Stimulated activated CD8-positive, alpha-beta memory T cell treated with anti-CD3 and anti-CD28 coated beads, Interleukin-7, amount 100 ng/mL, for 4 hours (primary cell): Measurements from ENCODE around the gene FSCN2.

Experiments
- DNase-seq, 2 donors: peaks; one replicate each; pipeline ENCODE4 v3.0.0-alpha.2; 2020; ENCODE audit warnings: low read depth in 2 of 2

FSCN2 gene

DNA sequence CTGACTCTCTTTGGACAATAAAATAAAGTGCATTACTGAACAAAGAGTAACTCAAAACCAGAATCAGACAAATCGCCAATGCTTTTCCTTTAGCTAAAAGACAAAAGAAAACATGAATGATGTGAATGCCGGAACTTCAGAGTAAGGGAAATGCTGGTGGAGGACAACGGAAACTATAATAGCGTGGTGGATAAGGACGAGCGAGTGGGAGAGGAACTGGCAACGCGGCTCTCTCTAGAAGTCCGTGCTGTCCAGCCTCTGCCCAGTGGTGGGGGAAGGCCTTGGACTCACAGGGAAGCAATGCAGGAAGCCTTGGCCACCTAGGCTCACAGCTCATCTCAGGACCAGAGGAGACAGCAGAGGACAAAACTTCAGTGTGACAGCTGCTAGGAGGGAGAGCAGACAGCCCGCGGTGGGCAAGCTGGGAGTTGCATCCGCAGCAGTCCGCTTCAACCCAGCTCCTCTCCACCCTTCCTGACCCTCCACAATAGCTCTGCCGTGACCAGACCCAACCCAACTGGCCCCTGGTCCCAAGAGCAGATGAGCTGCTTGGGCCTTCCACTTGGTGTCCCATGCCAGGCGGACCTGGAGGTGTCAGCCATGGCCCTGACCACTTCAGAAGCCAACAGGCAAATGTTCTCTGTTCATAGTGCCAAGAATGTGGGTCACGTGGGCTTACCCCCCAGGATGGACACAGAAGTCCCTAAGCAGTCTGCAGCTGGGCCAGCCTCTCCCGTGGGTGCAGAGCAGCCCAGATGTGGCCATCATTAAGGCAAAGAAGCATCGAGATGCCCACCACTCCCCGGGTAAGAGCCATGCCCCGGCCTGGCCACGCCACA is 29.3 kb downstream of the FSCN2 start:
- DNase-seq: no peak

DNA sequence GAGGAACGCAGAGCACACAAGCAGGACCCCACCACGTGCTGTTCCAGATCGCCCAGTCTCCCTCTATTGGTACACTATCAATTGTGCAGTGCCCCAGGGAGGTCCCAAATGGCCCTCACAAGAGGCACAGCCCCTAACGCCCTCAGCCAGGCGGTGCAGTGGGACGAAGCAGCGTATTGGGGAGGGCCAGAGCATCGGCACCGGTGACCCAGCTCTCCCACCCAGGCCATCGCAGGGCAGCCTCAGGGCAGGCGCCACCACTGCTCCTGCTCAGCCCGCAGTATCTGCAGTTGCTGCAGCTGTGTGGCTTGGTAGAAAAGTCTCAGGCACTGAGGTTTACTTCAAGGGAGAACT is 29.9 kb downstream of the FSCN2 start:
- DNase-seq: no peak

GRCh38 chr17:81558941-81559806 is 31.0 kb downstream of the FSCN2 start:
- DNase-seq: no peak

DNA sequence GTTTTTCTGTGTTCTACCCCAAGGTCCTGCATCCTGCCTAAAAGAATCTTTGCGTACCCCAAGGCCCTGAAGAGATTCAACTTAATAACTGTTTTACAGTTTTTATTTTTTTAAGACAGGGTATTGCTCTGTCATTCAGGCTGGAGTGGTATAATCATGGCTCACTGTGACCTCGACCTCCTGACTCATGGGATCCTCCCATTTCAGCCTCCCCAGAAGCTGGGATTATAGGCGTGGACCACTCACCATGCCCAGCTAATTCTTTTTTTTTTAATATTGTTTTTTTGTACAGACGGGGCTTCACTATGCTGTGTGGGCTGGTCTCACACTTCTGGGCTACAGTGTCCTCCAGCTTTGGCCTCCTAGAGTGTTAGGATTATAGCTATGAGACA is 33.3 kb downstream of the FSCN2 start:
- DNase-seq: no peak

GRCh38 chr17:81563861-81564586 is 35.8 kb downstream of the FSCN2 start:
- no peak for DNase-seq

- DNase-seq: no peak
These were observed 36.6 kb downstream of the FSCN2 start for GRCh38 chr17:81564778-81565177.

- DNase-seq: no peak
These were observed 37.1 kb downstream of the FSCN2 start for GRCh38 chr17:81565231-81565630.

DNA sequence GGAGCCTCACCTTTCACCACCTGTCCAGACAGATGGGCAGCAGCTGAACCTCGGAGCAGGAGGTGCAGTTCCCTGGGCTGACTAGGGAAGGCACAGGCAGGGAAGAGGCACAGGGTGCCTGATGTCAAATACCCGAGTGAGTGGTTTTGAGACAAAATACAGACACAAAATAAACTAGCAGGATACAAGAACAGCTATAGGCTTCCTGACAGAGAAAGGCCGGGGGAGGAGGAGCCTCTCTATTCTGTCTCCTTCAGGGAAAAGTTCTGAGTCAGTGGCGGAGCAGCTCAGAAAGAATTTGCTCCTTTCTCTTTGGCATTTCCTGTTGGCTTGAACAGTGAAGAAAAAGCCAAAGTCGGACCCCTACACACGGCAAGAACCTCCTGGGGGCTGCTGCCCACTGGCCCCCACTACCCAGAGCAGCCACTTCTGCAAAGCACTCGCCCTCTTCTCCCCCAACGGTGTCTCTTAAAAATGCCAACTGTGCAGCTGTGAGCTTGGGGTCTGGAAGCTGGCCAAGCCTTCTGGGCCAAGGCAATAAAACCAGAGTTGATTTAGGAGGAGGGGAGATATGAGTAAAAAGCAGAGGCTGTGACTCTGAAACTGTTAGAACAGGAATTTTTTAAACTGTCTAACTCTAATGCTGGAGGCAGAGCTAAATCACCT is 38.4 kb downstream of the FSCN2 start:
- DNase-seq: no peak

DNA sequence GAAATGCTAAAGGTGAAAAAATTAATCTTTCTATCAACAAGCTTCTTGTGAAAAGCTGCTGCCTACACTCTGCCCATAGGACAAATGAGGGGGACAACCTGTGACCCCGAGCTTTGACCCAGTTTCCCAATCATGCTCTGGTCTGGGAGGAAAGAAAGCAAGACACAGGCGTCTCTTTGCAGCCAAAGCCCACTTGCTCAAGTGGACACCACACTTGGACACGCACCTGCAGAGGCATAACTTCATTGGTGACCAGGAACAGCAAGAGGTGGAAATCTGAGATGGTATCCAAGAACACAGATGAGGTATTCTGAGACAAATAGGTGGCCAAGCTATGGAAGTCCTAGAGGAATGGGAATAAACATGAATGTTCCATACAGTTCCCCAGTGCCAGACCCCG is 39.0 kb downstream of the FSCN2 start:
- no peak for DNase-seq

DNA sequence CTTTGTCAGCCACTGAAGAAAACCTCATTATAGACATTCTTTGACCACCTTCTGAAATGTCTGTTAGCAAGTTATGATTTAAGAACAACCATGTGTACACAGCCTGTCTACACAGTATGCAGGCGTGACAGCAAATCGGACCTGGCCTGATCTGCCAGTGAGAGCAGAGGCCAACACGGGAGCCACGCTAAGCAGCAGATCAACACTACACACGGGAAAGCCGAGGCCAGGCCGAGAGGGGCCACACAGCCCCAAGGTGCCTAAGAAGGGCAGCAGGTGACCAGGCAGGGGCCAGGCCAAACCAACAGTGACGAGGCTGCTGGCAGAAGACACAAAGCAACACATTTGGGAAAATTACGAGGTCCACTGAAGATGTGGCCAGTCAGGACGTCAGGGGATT is 40.2 kb downstream of the FSCN2 start:
- DNase-seq: no peak

- DNase-seq: no peak
These were observed 41.9 kb downstream of the FSCN2 start for GRCh38 chr17:81569986-81570514.

DNA sequence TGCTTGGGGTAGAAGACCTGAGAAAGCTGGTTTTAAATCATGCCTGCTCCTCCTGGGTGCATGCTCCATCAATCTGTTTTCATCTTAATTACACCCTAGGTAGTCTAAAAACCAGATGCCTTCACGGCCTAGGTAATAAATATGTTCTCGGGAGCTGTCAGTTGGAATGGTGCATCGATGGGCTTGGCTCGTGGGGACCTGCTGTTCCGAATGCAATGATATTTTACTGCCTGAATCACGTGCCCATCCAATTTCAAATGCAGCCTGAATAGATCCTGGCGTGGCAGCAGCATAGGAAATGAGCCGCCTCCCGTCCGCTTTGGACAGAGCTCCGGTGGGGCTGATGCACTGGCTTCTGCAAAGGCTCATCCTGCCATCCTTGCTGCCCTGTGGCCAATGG is 42.8 kb downstream of the FSCN2 start:
- DNase-seq: no peak

DNA sequence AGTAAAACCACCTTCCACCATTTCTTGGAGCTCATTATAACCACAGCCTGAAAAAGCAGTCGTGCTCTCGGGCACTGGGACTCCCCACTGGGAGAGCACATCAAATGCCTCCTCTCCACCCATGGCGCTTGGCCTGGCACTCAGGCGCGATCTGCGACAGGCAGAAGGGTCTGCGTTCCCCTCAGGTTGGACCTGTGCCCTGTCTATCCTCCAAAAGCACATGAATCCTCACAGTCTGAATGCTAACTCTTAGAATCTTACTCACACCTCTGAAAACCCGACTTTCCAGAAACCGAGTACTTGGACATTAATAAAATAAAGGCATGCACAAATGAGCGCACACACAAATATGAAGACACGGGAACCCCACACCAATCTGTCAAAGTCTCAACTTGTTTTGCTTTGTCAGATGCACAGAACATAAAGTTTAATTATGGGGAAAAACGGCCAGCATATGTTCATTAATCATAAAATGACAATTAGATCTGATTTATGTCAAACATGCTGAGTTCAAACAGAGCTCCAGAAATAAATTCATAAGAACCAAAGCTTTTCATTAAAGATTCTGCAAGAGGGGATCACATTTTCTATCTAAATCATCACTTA is 44.5 kb downstream of the FSCN2 start:
- DNase-seq: no peak

DNA sequence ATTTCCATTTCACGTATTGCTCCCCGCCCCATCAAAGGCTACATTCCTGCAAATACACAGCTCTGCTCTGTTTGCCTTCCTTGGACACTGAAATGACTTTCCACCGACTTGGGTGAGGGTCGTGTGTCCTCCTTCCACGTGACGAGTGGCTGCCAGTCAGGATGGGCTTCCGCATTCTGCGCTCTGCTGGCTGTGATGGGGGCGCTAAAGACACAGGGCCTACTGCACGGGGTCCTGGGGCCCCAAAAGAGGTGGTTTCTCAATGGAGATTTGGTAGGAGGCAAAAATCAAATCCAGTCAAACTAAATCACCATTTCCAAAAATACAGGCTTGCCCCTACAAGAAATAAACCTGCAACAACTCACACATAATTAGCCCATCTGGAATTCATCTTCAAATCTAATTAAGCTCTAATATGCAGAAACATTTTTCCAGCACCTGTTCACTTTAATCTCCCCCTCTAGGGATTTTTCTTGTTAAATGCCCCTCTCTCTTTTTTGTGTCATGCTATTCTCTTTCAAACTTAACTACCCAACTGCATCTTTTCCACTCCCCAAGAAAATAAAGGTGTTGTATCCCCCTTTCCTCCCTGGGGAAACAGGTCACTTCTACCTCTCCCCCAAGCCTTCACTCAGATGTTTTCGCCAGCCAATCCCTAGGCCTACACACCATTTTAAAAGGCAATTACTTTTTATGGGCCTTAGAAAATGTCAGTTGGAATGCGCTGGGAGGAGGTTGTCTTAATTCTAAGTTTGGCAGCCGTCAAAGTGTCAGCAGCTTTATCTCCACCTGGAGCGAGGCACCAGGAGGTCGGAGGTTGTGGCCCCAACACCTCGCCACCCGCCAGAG is 45.8 kb downstream of the FSCN2 start:
- DNase-seq: no peak

DNA sequence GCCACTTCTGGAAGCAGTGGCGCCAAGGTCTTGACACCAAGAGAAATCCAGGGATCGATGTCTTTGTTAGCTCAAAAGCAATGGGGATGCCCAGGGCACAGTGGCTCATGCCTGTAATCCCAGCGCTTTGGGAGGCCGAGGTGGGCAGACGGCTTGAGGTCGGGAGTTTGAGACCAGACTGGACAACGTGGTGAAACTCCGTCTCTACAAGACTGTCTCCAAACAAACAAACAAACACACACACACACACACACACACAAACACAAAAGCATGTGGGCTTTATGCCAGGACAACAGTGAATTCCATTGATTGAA is 46.4 kb downstream of the FSCN2 start:
- no peak for DNase-seq

DNA sequence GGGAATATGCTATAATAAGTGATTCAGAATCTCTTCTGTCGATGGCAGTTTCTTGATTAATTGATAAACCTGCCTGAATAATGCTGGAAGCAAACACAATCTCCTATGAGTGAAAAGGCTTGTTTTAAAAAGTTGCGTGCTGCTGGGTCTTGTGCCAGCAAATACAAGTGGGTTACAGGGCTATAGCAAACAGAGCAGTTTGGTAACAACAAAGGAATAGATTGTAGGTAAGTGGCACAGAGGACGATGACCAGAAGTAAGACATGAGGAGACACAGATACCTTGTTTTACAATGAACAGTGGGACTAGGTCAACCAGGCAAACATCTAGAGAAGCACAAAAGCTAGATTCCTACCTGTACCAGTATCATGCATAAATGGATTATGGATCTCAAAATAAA is 47.7 kb downstream of the FSCN2 start:
- no peak for DNase-seq

DNA sequence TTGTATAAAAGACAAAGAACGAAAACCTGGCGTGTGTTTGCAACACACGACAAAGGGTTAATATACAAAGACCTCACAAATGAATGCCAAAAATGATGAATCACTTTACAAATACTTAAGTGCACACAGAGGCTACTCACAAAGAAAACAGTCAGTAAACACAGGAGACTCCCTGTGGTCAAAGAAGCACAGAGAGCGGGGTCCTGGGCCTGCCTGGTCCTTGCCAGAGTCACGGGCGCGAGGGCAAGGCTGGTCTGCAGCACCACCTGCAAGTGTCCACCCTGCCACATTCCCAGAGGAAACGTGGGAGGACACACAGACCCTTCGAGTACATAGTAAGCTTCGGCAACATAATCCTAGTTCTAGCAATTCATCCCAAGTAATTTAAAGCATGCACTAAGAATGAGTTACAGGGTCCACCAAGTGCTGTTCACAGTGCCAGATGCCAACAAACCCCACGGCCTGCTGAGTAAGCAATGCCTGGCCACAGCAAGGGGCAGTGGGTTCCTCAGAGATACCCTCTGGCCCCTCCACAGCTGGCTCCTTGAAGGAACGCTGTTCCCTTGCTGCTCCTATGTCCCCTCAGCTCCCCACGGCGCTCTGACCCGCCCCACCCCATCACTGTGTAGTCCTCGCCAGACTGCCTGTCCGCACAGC is 48.6 kb downstream of the FSCN2 start:
- DNase-seq: no peak

DNA sequence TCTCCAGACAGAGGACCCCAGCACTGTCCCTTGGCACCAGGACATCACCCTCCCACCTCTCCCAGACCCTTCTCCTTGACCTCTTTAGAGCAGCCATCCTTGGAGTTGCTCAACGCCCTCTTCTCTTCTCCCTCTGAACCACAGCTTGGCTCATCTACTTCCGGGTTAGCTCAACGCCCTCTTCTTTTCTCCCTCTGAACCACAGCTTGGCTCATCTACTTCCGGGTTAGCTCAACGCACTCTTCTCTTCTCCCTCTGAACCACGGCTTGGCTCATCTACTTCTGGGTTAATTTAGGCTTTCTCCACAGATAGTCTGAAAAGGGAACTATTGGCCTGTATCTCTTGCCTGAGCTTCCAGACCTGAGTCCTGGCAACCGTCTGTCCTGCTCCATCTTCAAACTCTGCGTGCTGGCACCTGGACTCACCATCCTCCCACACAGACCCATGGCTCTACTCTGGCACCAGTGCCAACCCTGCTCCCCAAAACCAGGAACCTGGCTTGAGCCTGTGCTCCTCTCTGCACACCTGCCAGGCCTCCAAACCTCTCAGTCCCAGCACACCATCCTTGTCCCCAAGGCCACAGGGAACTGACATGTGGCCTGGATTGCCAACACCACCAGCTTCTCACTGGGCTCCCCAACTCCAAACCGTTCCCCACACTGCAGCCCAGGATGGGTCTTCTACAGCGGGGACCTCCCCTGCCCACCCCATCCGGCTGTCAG is 49.3 kb downstream of the FSCN2 start:
- no peak for DNase-seq

DNA sequence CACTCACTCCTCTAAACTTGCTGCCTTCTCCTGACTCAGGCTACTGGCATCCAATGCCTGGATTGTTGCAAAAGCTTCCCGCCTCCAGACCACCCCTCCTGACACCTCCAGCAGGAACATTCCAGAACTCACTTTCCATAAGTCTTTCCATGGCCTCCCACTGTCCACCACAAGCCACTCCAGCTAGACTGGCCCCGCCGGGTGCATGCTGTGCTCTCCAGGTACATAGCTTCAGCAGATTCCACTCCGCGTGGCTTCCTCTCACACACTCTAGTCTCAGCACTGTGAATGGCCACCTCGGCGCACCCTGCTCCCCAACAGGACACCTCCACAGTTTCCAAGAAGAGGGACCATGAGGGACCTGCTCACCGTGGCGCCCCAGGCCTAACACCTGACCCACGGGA is 49.9 kb downstream of the FSCN2 start:
- no peak for DNase-seq
